Prostate gland (tissue), 2 donors: Measurements from ENCODE around the gene GUK1.

Experiments
- CTCF ChIP-seq, 4 experiments: fragments of 200-600 bp in 2 of 4; fragments of 450-650 bp in 2 of 4; sonication (generic) in 2 of 4; IDR thresholded peaks; 1 replicate in 3 of 4; 2 replicates in 1 of 4; pipeline ENCODE4 v1.5.1; 2016 to 2019; ENCODE audit warnings: antibody characterized with exemption in 4 of 4, mild to moderate bottlenecking in 2 of 4, moderate library complexity in 2 of 4
- POLR2A ChIP-seq: fragments of 450-650 bp; IDR thresholded peaks from one replicate; pipeline ENCODE4 v1.6.1; 2016; ENCODE audit warnings: antibody characterized with exemption, mild to moderate bottlenecking
- POLR2AphosphoS5 ChIP-seq: sonication (generic); formaldehyde crosslinking; IDR thresholded peaks from one replicate; pipeline ENCODE4 v1.6.1; 2017; ENCODE audit warnings: antibody characterized with exemption

GRCh38 chr1:228112617-228113016 lies 27.5 kb upstream of the GUK1 start:
- TF ChIP-seq CTCF (IDR thresholded peaks at IDR 0.05) (no peak), POLR2A (no peak), POLR2AphosphoS5 (no peak)
